GM15510 (cell line): ENCODE data around the gene VIT.

Experiments
- POLR2A ChIP-seq: IDR thresholded peaks from 3 replicates; pipeline ENCODE4 v1.6.1; 2011; ENCODE audit warnings: borderline replicate concordance; ENCODE audit not compliant: insufficient read length; ENCODE audit errors: extremely low read depth

VIT gene

GRCh38 chr2:36670881-36671595, 25.5 kb upstream of the VIT start:
- TF ChIP-seq POLR2A = no peak

- no peak for TF ChIP-seq POLR2A
Observed at GRCh38 chr2:36671731-36672130, 24.8 kb upstream of the VIT start.

- no peak for TF ChIP-seq POLR2A
Observed at GRCh38 chr2:36672199-36672598, 24.3 kb upstream of the VIT start.

GRCh38 chr2:36675579-36676282, 20.8 kb upstream of the VIT start:
- TF ChIP-seq POLR2A = no peak

- no peak for TF ChIP-seq POLR2A
Observed at GRCh38 chr2:36676364-36676763, 20.1 kb upstream of the VIT start.

GRCh38 chr2:36677386-36677785, 19.1 kb upstream of the VIT start:
- no peak for TF ChIP-seq POLR2A

- no peak for TF ChIP-seq POLR2A
Observed at GRCh38 chr2:36677996-36678605, 18.4 kb upstream of the VIT start.

- no peak for TF ChIP-seq POLR2A
Observed at GRCh38 chr2:36678856-36679255, 17.7 kb upstream of the VIT start.

- TF ChIP-seq POLR2A = no peak
Observed at GRCh38 chr2:36680012-36680411, 16.5 kb upstream of the VIT start.

- TF ChIP-seq POLR2A = no peak
Observed at GRCh38 chr2:36682562-36682961, 13.9 kb upstream of the VIT start.

GRCh38 chr2:36683002-36683401, 13.5 kb upstream of the VIT start:
- no peak for TF ChIP-seq POLR2A

- no peak for TF ChIP-seq POLR2A
Observed at GRCh38 chr2:36692121-36692520, 4.4 kb upstream of the VIT start.

- no peak for TF ChIP-seq POLR2A
Observed at GRCh38 chr2:36693825-36694224, 2.7 kb upstream of the VIT start.

GRCh38 chr2:36695746-36696415, 626 bp upstream of the VIT start:
- TF ChIP-seq POLR2A = no peak

- no peak for TF ChIP-seq POLR2A
Observed at GRCh38 chr2:36697424-36698066, 1.0 kb downstream of the VIT start.

GRCh38 chr2:36698993-36699392, 2.5 kb downstream of the VIT start:
- no peak for TF ChIP-seq POLR2A

- no peak for TF ChIP-seq POLR2A
Observed at GRCh38 chr2:36700311-36700710, 3.8 kb downstream of the VIT start.
